Prostate gland (tissue), 2 donors: ENCODE data around the gene PLXDC2. TPM values are rescaled to one million over a fixed set of nuclear protein-coding genes. Genes with fewer than 3 reads are reported as not detected.

Source experiments
- DNase-seq: peaks from one replicate; pipeline ENCODE4 v3.0.0-alpha.2; 2019; ENCODE audit warnings: low spot score
- H3K27ac ChIP-seq, 2 donors: fragments of 200-600 bp; sonication (generic); 2 replicates each; pipeline ENCODE4 v1.5.1; 2017 to 2019
- H3K27me3 ChIP-seq: fragments of 200-600 bp; sonication (generic); replicated peaks from 2 replicates; pipeline ENCODE4 v1.5.1; 2019; ENCODE audit not compliant: insufficient read depth
- H3K36me3 ChIP-seq, 2 donors: fragments of 200-600 bp; sonication (generic); 1 replicate in 1 of 2; 2 replicates in 1 of 2; pipeline versions ENCODE4 v1.5.1 to v1.8.1; 2017 to 2019
- H3K4me1 ChIP-seq: fragments of 200-600 bp; sonication (generic); replicated peaks from 2 replicates; pipeline ENCODE4 v1.5.1; 2019
- H3K4me3 ChIP-seq, 2 donors: fragments of 200-600 bp; sonication (generic); 2 replicates each; pipeline ENCODE4 v1.5.1; 2017 to 2019
- H3K9me3 ChIP-seq: fragments of 200-600 bp; sonication (generic); 2 replicates; pipeline ENCODE4 v1.5.1; 2017
- CTCF ChIP-seq, 4 experiments: fragments of 200-600 bp in 2 of 4; fragments of 450-650 bp in 2 of 4; sonication (generic) in 2 of 4; IDR thresholded peaks; 1 replicate in 3 of 4; 2 replicates in 1 of 4; pipeline ENCODE4 v1.5.1; 2016 to 2019; ENCODE audit warnings: antibody characterized with exemption in 4 of 4, mild to moderate bottlenecking in 2 of 4, moderate library complexity in 2 of 4
- POLR2A ChIP-seq: fragments of 450-650 bp; IDR thresholded peaks from one replicate; pipeline ENCODE4 v1.6.1; 2016; ENCODE audit warnings: antibody characterized with exemption, mild to moderate bottlenecking
- POLR2AphosphoS5 ChIP-seq: sonication (generic); formaldehyde crosslinking; IDR thresholded peaks from one replicate; pipeline ENCODE4 v1.6.1; 2017; ENCODE audit warnings: antibody characterized with exemption
- WGBS: methylation state at CpG from one replicate; pipeline ENCODE4 v1.1.5; 2018; 5-methylcytosine and 5-hydroxymethylcytosine counted together
- intact Hi-C: fragments of 100-400 bp; cut with DNase I; formaldehyde crosslinking; loops from one replicate; pipeline ENCODE4 v1.14.2; 2022
- total RNA-seq, 2 donors: library from RNA; depleted of rRNA; stranded (reverse); fragments of >200 nt; gene quantifications; one replicate each; pipeline ENCODE4 v1.1.0, GENCODE V29; 2016

The PLXDC2 gene
- total RNA-seq, 2 donors from 2014 or later: 19.6 to 83.6 TPM

- H3K36me3 ChIP-seq: no peaks in the 10 kb centered on the region
- H3K9me3 ChIP-seq: no peaks in the 10 kb centered on the region
- no peak for TF ChIP-seq POLR2A
- no peak for DNase-seq
- H3K27ac ChIP-seq: no peak overlapping the region
- H3K27me3 ChIP-seq: no peaks in the 10 kb centered on the region
- no peak overlapping the region for H3K4me3 ChIP-seq
- intact Hi-C loops: no loop called here
- no peaks in the 10 kb centered on the region for H3K4me1 ChIP-seq
- WGBS: 91% methylated on average over 3 of the region's 3 CpGs
These were observed 79.3 kb downstream of the PLXDC2 start for GRCh38 chr10:19895500-19895899.

DNA sequence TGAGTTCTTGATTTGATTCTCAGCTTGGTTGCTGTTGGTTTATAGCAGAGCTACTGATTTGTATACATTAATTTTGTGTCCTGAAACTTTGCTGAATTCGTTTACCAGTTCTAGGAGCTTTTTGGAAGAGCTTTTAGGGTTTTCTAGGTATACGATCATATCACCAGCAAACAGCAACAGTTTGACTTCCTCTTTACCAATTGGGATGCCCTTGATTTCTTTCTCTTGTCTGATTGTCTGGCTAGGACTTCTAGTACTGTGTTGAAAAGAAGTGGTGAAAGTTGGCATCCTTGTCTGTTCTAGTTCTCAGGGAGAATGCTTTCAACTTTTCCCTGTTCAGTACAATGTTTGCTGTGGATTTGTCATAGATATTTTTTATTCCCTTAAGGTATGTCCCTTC is 86.2 kb downstream of the PLXDC2 start:
- Histone ChIP-seq H3K27me3 (no peaks in the 10 kb centered on the region), H3K27ac (no peak overlapping the region), H3K4me1 (no peaks in the 10 kb centered on the region), H3K4me3 (no peak overlapping the region), H3K9me3 (no peaks in the 10 kb centered on the region), H3K36me3 (no peaks in the 10 kb centered on the region)
- no peak for DNase-seq
- no peak for TF ChIP-seq CTCF (IDR thresholded peaks at IDR 0.05)
- no peak for TF ChIP-seq POLR2A
- TF ChIP-seq POLR2AphosphoS5: no peak
- 78% methylated on average over 2 of the region's 2 CpGs for WGBS
- intact Hi-C loops: no loop called here

- Histone ChIP-seq H3K36me3 (no peaks in the 10 kb centered on the region), H3K27ac (no peak overlapping the region), H3K4me3 (no peak overlapping the region), H3K27me3 (no peaks in the 10 kb centered on the region), H3K4me1 (peaks cover 4% of the 10 kb centered on the region), H3K9me3 (no peaks in the 10 kb centered on the region)
- no peak for TF ChIP-seq POLR2AphosphoS5
- no peak for TF ChIP-seq CTCF (IDR thresholded peaks at IDR 0.05)
- TF ChIP-seq POLR2A: no peak
- DNase-seq: no peak
- WGBS: 72% methylated on average over 1 of the region's 1 CpG
- intact Hi-C loops: no loop called here
These were observed 88.0 kb downstream of the PLXDC2 start for GRCh38 chr10:19904202-19904661.

DNA sequence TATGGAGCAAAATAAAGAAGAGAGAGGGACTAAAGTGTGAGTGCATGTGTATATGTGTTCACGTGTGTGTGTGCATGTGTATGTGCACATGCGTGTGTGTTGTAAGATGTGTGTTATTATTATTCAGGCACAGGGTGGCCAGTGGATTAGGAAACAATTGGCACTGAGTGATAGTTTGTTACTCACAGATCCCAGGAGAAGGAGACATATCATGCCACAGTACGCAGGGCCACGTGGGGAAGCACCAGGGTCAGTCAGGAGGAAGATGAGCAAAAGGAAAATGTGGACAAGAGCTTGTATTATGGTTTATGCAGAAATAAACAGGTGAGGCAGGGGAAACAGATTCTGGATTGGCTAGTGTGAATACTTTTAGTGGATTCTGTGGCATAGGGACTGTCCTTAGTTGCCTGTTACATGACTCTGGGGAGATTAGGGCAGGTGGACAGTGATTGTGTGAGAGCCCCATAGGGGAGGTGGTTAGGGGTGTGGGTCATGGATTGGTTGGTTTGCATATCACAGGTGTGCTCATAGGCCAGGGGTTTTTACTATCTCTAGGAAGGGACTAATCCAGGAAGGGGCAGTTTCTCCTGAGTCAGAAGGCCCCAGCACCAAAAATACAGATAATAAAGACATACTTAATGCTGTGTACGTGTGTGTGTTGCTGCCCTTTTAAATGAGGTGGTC is 90.0 kb downstream of the PLXDC2 start:
- TF ChIP-seq POLR2AphosphoS5: no peak
- TF ChIP-seq POLR2A: no peak
- TF ChIP-seq CTCF (IDR thresholded peaks at IDR 0.05): no peak
- Histone ChIP-seq H3K27me3 (no peaks in the 10 kb centered on the region), H3K27ac (no peak overlapping the region), H3K4me1 (peaks cover 8% of the 10 kb centered on the region), H3K36me3 (no peaks in the 10 kb centered on the region), H3K9me3 (no peaks in the 10 kb centered on the region), H3K4me3 (no peak overlapping the region)
- 92% methylated on average over 5 of the region's 5 CpGs for WGBS
- intact Hi-C loops: no loop called here
- no peak for DNase-seq

- Histone ChIP-seq H3K9me3 (no peaks in the 10 kb centered on the region), H3K4me1 (peaks cover 8% of the 10 kb centered on the region), H3K27ac (no peak overlapping the region), H3K4me3 (no peak overlapping the region), H3K27me3 (no peaks in the 10 kb centered on the region), H3K36me3 (no peaks in the 10 kb centered on the region)
- no peak for TF ChIP-seq POLR2A
- no peak for TF ChIP-seq CTCF (IDR thresholded peaks at IDR 0.05)
- TF ChIP-seq POLR2AphosphoS5: no peak
- DNase-seq: no peak
- intact Hi-C loops: no loop called here
- 15% methylated on average over 3 of the region's 3 CpGs for WGBS
These were observed 92.9 kb downstream of the PLXDC2 start for GRCh38 chr10:19908991-19909696.
